ENCODE results near the gene PLEKHA6.

Gene PLEKHA6

GRCh38 chr1:204304067-204304466 lies 55.7 kb downstream of the PLEKHA6 start:
- H3K27me3 ChIP-seq (ENCODE audit: control insufficient read depth, insufficient read depth, low read length) = peaks cover 44% of the 10 kb centered on the region
- no peaks in the 10 kb centered on the region for H3K36me3 ChIP-seq (ENCODE audit: insufficient read depth, low read length)
- peak overlapping the region; percentile 70 for H3K4me2 ChIP-seq (ENCODE audit: low read length)
- peak overlapping the region; percentile 20 for H3K9ac ChIP-seq (ENCODE audit: low read depth, low read length)
- H3K4me1 ChIP-seq (ENCODE audit: control insufficient read depth, insufficient read depth, low read length) = peaks cover 22% of the 10 kb centered on the region
- H3K4me3 ChIP-seq (ENCODE audit: low read length) = peak overlapping the region; percentile 27
- H3K9me3 ChIP-seq (replicated peaks; ENCODE audit: low read length) = no peaks in the 10 kb centered on the region

- no peak overlapping the region for H3K9ac ChIP-seq (ENCODE audit: low read depth, low read length)
- no peak overlapping the region for H3K4me2 ChIP-seq (ENCODE audit: low read length)
- no peak overlapping the region for H3K4me3 ChIP-seq (ENCODE audit: low read length)
- H3K27me3 ChIP-seq (ENCODE audit: control insufficient read depth, insufficient read depth, low read length) = peaks cover 44% of the 10 kb centered on the region
- no peaks in the 10 kb centered on the region for H3K36me3 ChIP-seq (ENCODE audit: insufficient read depth, low read length)
- peaks cover 26% of the 10 kb centered on the region for H3K4me1 ChIP-seq (ENCODE audit: control insufficient read depth, insufficient read depth, low read length)
- H3K9me3 ChIP-seq (replicated peaks; ENCODE audit: low read length) = no peaks in the 10 kb centered on the region
These were observed 57.0 kb downstream of the PLEKHA6 start for GRCh38 chr1:204302769-204303168.

DNA sequence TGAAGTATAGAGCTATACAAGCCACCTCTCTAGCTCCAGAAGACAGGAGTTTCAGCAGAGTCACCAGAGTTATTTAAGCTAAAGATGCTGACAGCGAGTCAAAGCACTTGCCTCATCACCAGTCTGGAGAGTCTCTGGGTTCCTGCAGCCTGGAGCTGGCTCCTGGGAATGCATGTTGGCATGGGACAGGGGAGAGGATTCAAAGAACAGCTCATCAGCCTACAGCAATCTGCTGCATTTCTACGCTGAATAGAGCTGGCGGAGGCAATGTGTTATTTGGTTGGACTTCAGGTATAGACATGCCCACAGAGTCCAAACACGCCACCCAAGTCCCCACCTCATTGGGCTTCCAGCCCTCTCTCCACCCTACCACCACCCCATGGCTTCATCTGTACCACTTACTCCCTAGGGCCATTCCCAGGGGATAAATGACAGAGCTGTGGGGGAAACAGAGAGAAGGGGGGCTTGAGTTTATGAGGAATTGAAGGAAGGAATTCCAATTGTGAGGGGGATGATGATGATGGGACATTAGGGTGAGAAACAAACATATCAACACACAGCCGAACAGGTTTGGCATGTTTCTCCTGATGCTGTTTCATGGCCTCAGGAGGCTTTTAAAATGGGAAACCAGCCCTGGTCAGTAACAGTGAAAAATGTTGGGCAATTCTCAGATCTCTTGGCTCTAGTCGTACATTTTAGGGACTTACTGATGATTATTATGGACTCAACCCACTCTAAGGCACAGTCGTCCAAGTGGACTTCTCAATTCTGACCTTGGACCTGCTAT lies 58.4 kb downstream of the PLEKHA6 start:
- Histone ChIP-seq H3K36me3 (ENCODE audit: insufficient read depth, low read length) (no peaks in the 10 kb centered on the region), H3K9me3 (replicated peaks; ENCODE audit: low read length) (no peaks in the 10 kb centered on the region), H3K9ac (ENCODE audit: low read depth, low read length) (no peak overlapping the region), H3K4me1 (ENCODE audit: control insufficient read depth, insufficient read depth, low read length) (peaks cover 39% of the 10 kb centered on the region), H3K4me2 (ENCODE audit: low read length) (no peak overlapping the region), H3K4me3 (ENCODE audit: low read length) (no peak overlapping the region), H3K27me3 (ENCODE audit: control insufficient read depth, insufficient read depth, low read length) (peaks cover 35% of the 10 kb centered on the region)

DNA sequence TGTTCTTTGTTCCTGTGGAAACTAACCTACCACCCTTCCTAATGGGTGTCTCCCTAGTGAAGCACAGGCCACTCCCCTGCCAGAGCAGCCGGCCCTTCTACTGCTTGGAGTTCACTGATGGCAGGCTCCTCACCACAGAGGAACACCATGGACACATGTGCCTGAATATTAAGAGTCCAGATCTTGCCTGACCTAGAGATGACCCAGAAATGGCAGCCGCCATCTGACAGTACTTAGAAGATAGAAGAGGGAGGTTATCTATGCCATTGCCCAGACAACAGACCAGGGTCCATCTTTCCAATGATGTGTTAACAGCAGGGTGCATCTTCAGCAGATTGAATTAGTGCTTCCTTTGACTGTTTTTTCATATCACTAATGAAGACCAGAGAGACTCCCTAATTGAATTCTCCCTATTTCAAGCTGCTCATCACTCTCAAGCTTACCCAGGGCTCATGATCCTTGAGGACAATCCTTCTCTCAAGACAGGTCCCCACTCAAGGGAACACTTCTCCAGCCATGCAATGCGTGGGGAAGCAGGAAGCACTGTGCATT lies 59.8 kb downstream of the PLEKHA6 start:
- Histone ChIP-seq H3K27me3 (ENCODE audit: control insufficient read depth, insufficient read depth, low read length) (peaks cover 29% of the 10 kb centered on the region), H3K9ac (ENCODE audit: low read depth, low read length) (no peak overlapping the region), H3K4me1 (ENCODE audit: control insufficient read depth, insufficient read depth, low read length) (peaks cover 53% of the 10 kb centered on the region), H3K4me2 (ENCODE audit: low read length) (no peak overlapping the region), H3K36me3 (ENCODE audit: insufficient read depth, low read length) (no peaks in the 10 kb centered on the region), H3K9me3 (replicated peaks; ENCODE audit: low read length) (no peaks in the 10 kb centered on the region), H3K4me3 (ENCODE audit: low read length) (no peak overlapping the region)

DNA sequence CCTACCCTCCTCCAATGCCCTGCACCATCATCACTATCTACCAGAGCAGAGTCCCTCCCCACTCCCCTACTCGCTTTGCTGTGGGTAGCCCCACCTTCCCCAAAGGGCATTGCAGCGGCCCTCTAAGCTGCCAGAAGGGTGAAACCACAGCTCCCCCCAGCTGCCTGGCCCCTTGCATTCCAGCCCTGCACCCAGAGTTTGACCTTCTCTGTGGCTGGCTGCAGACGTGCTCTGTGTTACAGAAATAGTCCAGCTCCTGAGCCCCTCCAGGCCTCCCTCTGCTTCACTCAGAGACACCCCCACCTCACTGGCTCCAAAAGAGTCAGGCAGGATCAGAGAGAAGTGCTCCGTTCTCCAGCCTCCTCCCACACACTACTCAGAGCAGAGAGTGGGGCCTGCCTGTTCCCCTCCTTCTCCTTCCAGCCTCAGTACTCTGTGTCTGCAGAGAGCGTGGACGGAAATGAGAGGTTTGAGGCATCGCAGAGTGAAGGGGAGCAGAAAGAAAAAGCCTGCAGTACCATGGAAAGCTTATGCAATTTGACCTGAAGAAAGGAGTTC lies 63.2 kb downstream of the PLEKHA6 start:
- Histone ChIP-seq H3K4me1 (ENCODE audit: control insufficient read depth, insufficient read depth, low read length) (peaks cover 84% of the 10 kb centered on the region), H3K36me3 (ENCODE audit: insufficient read depth, low read length) (no peaks in the 10 kb centered on the region), H3K4me3 (ENCODE audit: low read length) (no peak overlapping the region), H3K4me2 (ENCODE audit: low read length) (peak overlapping the region; percentile 75), H3K27me3 (ENCODE audit: control insufficient read depth, insufficient read depth, low read length) (peaks cover 22% of the 10 kb centered on the region), H3K9ac (ENCODE audit: low read depth, low read length) (peak overlapping the region; percentile 48), H3K9me3 (replicated peaks; ENCODE audit: low read length) (no peaks in the 10 kb centered on the region)

DNA sequence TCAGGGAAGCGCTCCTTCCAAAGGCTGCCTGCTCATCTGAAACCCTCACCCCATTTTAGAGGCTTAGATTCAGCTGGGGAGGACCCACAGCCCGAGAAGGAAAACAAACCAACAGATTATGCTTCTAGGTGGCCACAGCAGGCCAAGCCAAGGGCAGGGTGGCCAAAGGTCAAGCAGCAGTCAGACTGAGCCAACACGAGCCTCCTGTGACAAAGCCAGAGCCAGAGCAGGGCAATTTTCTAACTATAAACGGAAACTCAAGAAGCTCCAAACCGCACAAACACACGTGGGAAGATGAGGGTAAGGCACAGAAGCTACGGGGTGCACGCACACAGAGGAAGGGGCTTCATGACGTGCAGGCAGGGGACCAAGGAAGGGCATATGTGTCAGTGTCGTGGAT lies 64.1 kb downstream of the PLEKHA6 start:
- no peaks in the 10 kb centered on the region for H3K9me3 ChIP-seq (replicated peaks; ENCODE audit: low read length)
- H3K9ac ChIP-seq (ENCODE audit: low read depth, low read length) = peak overlapping the region; percentile 48
- peaks cover 84% of the 10 kb centered on the region for H3K4me1 ChIP-seq (ENCODE audit: control insufficient read depth, insufficient read depth, low read length)

DNA sequence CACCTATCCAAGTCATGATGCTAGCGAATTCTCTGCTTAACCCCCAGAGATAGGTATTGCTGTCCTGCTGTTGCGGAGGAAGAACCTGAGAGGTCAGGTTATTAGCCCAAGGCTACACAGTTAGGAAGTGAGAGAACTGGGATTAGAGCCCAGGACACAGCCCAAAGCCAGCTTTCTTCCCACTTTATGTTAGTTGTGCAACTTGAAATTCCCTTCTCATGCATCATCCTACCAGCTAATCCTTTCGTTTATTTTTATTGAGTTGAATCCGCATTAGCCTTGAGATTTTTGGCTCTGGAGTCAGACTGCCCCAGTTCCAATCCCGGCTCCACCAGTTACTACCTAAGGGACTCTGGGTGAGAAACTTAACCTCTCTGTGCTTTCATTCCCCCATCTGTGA lies 65.4 kb downstream of the PLEKHA6 start:
- peak overlapping the region; percentile 80 for H3K9ac ChIP-seq (ENCODE audit: low read depth, low read length)
- H3K27me3 ChIP-seq (ENCODE audit: control insufficient read depth, insufficient read depth, low read length) = peaks cover 11% of the 10 kb centered on the region
- peak overlapping the region; percentile 75 for H3K4me2 ChIP-seq (ENCODE audit: low read length)

More for the DNA sequence above, 64.1 kb downstream of the PLEKHA6 start:
- Histone ChIP-seq H3K4me3 (ENCODE audit: low read length) (peak overlapping the region; percentile 36), H3K36me3 (ENCODE audit: insufficient read depth, low read length) (no peaks in the 10 kb centered on the region), H3K27me3 (ENCODE audit: control insufficient read depth, insufficient read depth, low read length) (peaks cover 20% of the 10 kb centered on the region), H3K4me2 (ENCODE audit: low read length) (peak overlapping the region; percentile 75)

GRCh38 chr1:204293605-204294337 lies 66.0 kb downstream of the PLEKHA6 start:
- peaks cover 72% of the 10 kb centered on the region for H3K4me1 ChIP-seq (ENCODE audit: control insufficient read depth, insufficient read depth, low read length)
- H3K4me3 ChIP-seq (ENCODE audit: low read length) = peak overlapping the region; percentile 53
- H3K4me2 ChIP-seq (ENCODE audit: low read length) = peak overlapping the region; percentile 75
- H3K9ac ChIP-seq (ENCODE audit: low read depth, low read length) = peak overlapping the region; percentile 80
- H3K36me3 ChIP-seq (ENCODE audit: insufficient read depth, low read length) = no peaks in the 10 kb centered on the region
- H3K27me3 ChIP-seq (ENCODE audit: control insufficient read depth, insufficient read depth, low read length) = peaks cover 12% of the 10 kb centered on the region
- H3K9me3 ChIP-seq (replicated peaks; ENCODE audit: low read length) = no peaks in the 10 kb centered on the region

More for the DNA sequence above, 65.4 kb downstream of the PLEKHA6 start:
- Histone ChIP-seq H3K4me3 (ENCODE audit: low read length) (peak overlapping the region; percentile 53), H3K9me3 (replicated peaks; ENCODE audit: low read length) (no peaks in the 10 kb centered on the region), H3K4me1 (ENCODE audit: control insufficient read depth, insufficient read depth, low read length) (peaks cover 72% of the 10 kb centered on the region), H3K36me3 (ENCODE audit: insufficient read depth, low read length) (no peaks in the 10 kb centered on the region)

DNA sequence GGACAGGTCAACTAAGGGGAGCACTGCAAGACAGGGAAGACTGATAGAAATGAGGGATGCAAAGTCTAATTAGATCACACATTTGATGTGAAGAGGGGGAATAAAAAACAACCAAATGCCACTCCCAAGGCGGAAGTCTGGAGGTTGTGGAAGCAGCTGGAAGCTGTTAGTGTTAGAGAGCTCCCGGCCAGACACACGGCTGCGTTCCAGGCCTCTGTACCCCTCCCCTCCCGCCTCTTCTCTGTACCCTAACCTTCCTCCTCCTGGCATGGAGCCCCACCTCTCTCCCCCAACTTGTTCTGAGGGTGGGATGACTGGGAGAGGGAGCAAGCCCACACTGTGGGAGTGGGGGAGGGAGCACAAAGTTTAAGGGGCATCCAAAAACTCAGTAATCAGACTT lies 67.0 kb downstream of the PLEKHA6 start:
- H3K27me3 ChIP-seq (ENCODE audit: control insufficient read depth, insufficient read depth, low read length) = peaks cover 19% of the 10 kb centered on the region
- H3K9ac ChIP-seq (ENCODE audit: low read depth, low read length) = peak overlapping the region; percentile 12
- H3K4me1 ChIP-seq (ENCODE audit: control insufficient read depth, insufficient read depth, low read length) = peaks cover 67% of the 10 kb centered on the region
- H3K4me2 ChIP-seq (ENCODE audit: low read length) = no peak overlapping the region
- H3K4me3 ChIP-seq (ENCODE audit: low read length) = no peak overlapping the region
- H3K9me3 ChIP-seq (replicated peaks; ENCODE audit: low read length) = no peaks in the 10 kb centered on the region
- H3K36me3 ChIP-seq (ENCODE audit: insufficient read depth, low read length) = no peaks in the 10 kb centered on the region

DNA sequence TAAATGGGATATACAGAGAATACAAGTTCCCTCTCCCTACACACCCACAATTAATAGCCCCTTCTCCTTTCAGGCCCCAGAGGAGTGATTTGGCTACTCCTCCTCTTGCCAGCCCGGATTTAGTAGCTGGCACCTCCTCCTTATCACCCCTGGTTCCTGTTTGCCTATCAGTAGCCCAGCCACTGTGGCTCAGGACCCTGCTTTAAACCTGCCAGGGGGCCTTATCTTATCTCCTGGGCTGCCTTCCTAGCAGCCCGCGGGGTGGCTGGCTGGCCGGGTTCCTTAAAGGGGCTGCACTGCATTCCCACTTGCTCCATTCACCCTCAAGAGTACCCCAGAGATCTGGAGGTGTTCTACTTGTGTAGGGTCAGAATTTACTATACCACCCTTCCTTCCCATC lies 70.4 kb downstream of the PLEKHA6 start:
- Histone ChIP-seq H3K27me3 (ENCODE audit: control insufficient read depth, insufficient read depth, low read length) (peaks cover 34% of the 10 kb centered on the region), H3K9ac (ENCODE audit: low read depth, low read length) (no peak overlapping the region), H3K36me3 (ENCODE audit: insufficient read depth, low read length) (no peaks in the 10 kb centered on the region), H3K4me1 (ENCODE audit: control insufficient read depth, insufficient read depth, low read length) (peaks cover 44% of the 10 kb centered on the region), H3K4me3 (ENCODE audit: low read length) (no peak overlapping the region), H3K9me3 (replicated peaks; ENCODE audit: low read length) (no peaks in the 10 kb centered on the region), H3K4me2 (ENCODE audit: low read length) (peak overlapping the region; percentile 79)

GRCh38 chr1:204288021-204288588 lies 71.6 kb downstream of the PLEKHA6 start:
- Histone ChIP-seq H3K4me2 (ENCODE audit: low read length) (peak overlapping the region; percentile 79), H3K4me3 (ENCODE audit: low read length) (peak overlapping the region; percentile 63), H3K9me3 (replicated peaks; ENCODE audit: low read length) (no peaks in the 10 kb centered on the region), H3K4me1 (ENCODE audit: control insufficient read depth, insufficient read depth, low read length) (peaks cover 44% of the 10 kb centered on the region), H3K27me3 (ENCODE audit: control insufficient read depth, insufficient read depth, low read length) (peaks cover 36% of the 10 kb centered on the region), H3K9ac (ENCODE audit: low read depth, low read length) (peak overlapping the region; percentile 64), H3K36me3 (ENCODE audit: insufficient read depth, low read length) (no peaks in the 10 kb centered on the region)
